ENCODE measurements around the gene SH3RF3.

The SH3RF3 gene

GRCh38 chr2:109355192-109355843 is 226.3 kb downstream of the SH3RF3 start:
- DNase-seq, result no peak

GRCh38 chr2:109356324-109357035 is 227.5 kb downstream of the SH3RF3 start:
- DNase-seq, result no peak

- no peak for DNase-seq
Measured at GRCh38 chr2:109364217-109364616, 235.2 kb downstream of the SH3RF3 start.

- no peak for DNase-seq
Measured at GRCh38 chr2:109365131-109365530, 236.1 kb downstream of the SH3RF3 start.

GRCh38 chr2:109367683-109368082 is 238.7 kb downstream of the SH3RF3 start:
- DNase-seq, result no peak

- no peak for DNase-seq
Measured at GRCh38 chr2:109368798-109369197, 239.8 kb downstream of the SH3RF3 start.

- no peak for DNase-seq
Measured at GRCh38 chr2:109369671-109370191, 240.7 kb downstream of the SH3RF3 start.

GRCh38 chr2:109370399-109371035 is 241.5 kb downstream of the SH3RF3 start:
- DNase-seq, result no peak

- DNase-seq, result no peak
Measured at GRCh38 chr2:109371481-109372170, 242.6 kb downstream of the SH3RF3 start.

- no peak for DNase-seq
Measured at GRCh38 chr2:109372171-109372568, 243.2 kb downstream of the SH3RF3 start.

- DNase-seq, result no peak
Measured at GRCh38 chr2:109372614-109373013, 243.6 kb downstream of the SH3RF3 start.

- no peak for DNase-seq
Measured at GRCh38 chr2:109373791-109374547, 245.0 kb downstream of the SH3RF3 start.

GRCh38 chr2:109374548-109375130 is 245.6 kb downstream of the SH3RF3 start:
- DNase-seq, result no peak

GRCh38 chr2:109375131-109375561 is 246.1 kb downstream of the SH3RF3 start:
- no peak for DNase-seq

- DNase-seq, result no peak
Measured at GRCh38 chr2:109375656-109376055, 246.7 kb downstream of the SH3RF3 start.

- no peak for DNase-seq
Measured at GRCh38 chr2:109376115-109376514, 247.1 kb downstream of the SH3RF3 start.

GRCh38 chr2:109376796-109377495 is 247.9 kb downstream of the SH3RF3 start:
- DNase-seq, result no peak

- no peak for DNase-seq
Measured at GRCh38 chr2:109377976-109378375, 249.0 kb downstream of the SH3RF3 start.

GRCh38 chr2:109378682-109379081 is 249.7 kb downstream of the SH3RF3 start:
- no peak for DNase-seq

- no peak for DNase-seq
Measured at GRCh38 chr2:109379507-109379906, 250.5 kb downstream of the SH3RF3 start.
